NCI-H2107 treated with DMSO at 0.1 percent for 48 hours (cell line): Measurements from ENCODE around the gene TGFB1.
"Not testable (repeated sequence)": the region's sequence is repeated elsewhere in the genome, so short reads cannot be mapped to it uniquely, and the experiment has no call there.

Experiments used
- DNase-seq: peaks from one replicate; lab custom pipeline; 2025; ENCODE audit not compliant: unreplicated experiment; lab: John Stamatoyannopoulos, UW

TGFB1 gene

GRCh38 chr19:41346916-41347315 lies 6.8 kb downstream of the TGFB1 start:
- not testable (repeated sequence) for DNase-seq

- no peak for DNase-seq
These were observed 9.6 kb downstream of the TGFB1 start for GRCh38 chr19:41344162-41344561.

GRCh38 chr19:41341669-41342490 lies 11.8 kb downstream of the TGFB1 start:
- no peak for DNase-seq

GRCh38 chr19:41339936-41340335 lies 13.8 kb downstream of the TGFB1 start:
- DNase-seq, result no peak

- DNase-seq, result no peak
These were observed 18.3 kb downstream of the TGFB1 start for GRCh38 chr19:41335467-41335866.

- no peak for DNase-seq
These were observed 18.9 kb downstream of the TGFB1 start for GRCh38 chr19:41334793-41335192.

- no peak for DNase-seq
These were observed 21.3 kb downstream of the TGFB1 start for GRCh38 chr19:41332468-41332867.

GRCh38 chr19:41332000-41332399 lies 21.7 kb downstream of the TGFB1 start:
- no peak for DNase-seq

GRCh38 chr19:41330946-41331678 lies 22.6 kb downstream of the TGFB1 start:
- DNase-seq, result no peak

- DNase-seq, result no peak
These were observed 23.2 kb downstream of the TGFB1 start for GRCh38 chr19:41330481-41330880.

GRCh38 chr19:41328842-41329225 lies 24.9 kb downstream of the TGFB1 start:
- no peak for DNase-seq

- DNase-seq, result no peak
These were observed 25.4 kb downstream of the TGFB1 start for GRCh38 chr19:41328157-41328841.

GRCh38 chr19:41327576-41328156 lies 26.1 kb downstream of the TGFB1 start:
- DNase-seq, result no peak

GRCh38 chr19:41327076-41327575 lies 26.6 kb downstream of the TGFB1 start:
- no peak for DNase-seq

- no peak for DNase-seq
These were observed 27.6 kb downstream of the TGFB1 start for GRCh38 chr19:41325947-41326706.

GRCh38 chr19:41325640-41325946 lies 28.1 kb downstream of the TGFB1 start:
- DNase-seq, result no peak

GRCh38 chr19:41324921-41325639 lies 28.6 kb downstream of the TGFB1 start:
- DNase-seq, result no peak

- no peak for DNase-seq
These were observed 29.5 kb downstream of the TGFB1 start for GRCh38 chr19:41324231-41324702.

GRCh38 chr19:41323430-41324125 lies 30.1 kb downstream of the TGFB1 start:
- DNase-seq, result no peak
